K562 (cell line): Measurements from ENCODE around the gene MARK3. TPM values are rescaled to one million over a fixed set of nuclear protein-coding genes. Genes with fewer than 3 reads are reported as not detected.
A peak's percentile ranks its signal among the peaks of the same experiment; 100 is the strongest.

Source experiments
- ATAC-seq: fragments of 200-7000 bp; cut with Tn5 transposase; 3 replicates; pipeline ENCODE4 v1.9.1; 2020; ENCODE audit warnings: moderate library complexity
- BruUV-seq: library from RNA; stranded (reverse); fragments of 400-500 nt; replicated peaks from 2 replicates; lab custom pipeline; 2021; lab: Mats Ljungman, UMichigan
- CTCF ChIA-PET: fragments of 300-600 bp; formaldehyde crosslinking; extraction: SDS; loops from one replicate; lab custom pipeline; 2021; ENCODE audit warnings: low intra/inter-chr PET ratio; lab: Yijun Ruan, JAX
- POLR2A ChIA-PET: fragments of 300-600, 350-650 bp; sonication (Branson Sonifier 250); formaldehyde crosslinking; extraction: SDS; loops from one replicate; lab custom pipeline; 2021; ENCODE audit warnings: antibody characterized with exemption, inconsistent platforms; lab: Yijun Ruan, JAX
- DNase-seq, 4 experiments: peaks; one replicate each; pipeline versions ENCODE4 v3.0.0 to v3.0.0-alpha.2; 2011 to 2018; ENCODE audit warnings: low spot score in 3 of 4, mixed read lengths in 3 of 4; ENCODE audit errors: extremely low read depth in 1 of 4
- FAIRE-seq: peaks from 2 replicates; lab custom pipeline; 2011; peaks lifted over from hg19 to GRCh38; lab: Jason Lieb, UNC
- H2AFZ ChIP-seq: 2 replicates; pipeline ENCODE4 v1.6.0; 2011; ENCODE audit warnings: low read depth, low read length, control low read depth, inconsistent platforms
- H3K27ac ChIP-seq: fragments of 200-600 bp; 3 replicates; pipeline ENCODE4 v1.8.0; 2011; ENCODE audit warnings: low read depth, mild to moderate bottlenecking, control low read depth, inconsistent platforms, low read length, moderate library complexity, mixed read lengths; ENCODE audit errors: extremely low read depth
- H3K27me3 ChIP-seq, 2 experiments: fragments of 300-600 bp in 1 of 2; 2 replicates in 1 of 2; 3 replicates in 1 of 2; pipeline versions ENCODE4 v1.6.0 to v1.8.0; 2011; ENCODE audit warnings: inconsistent platforms in 2 of 2, low read length in 2 of 2, mild to moderate bottlenecking in 1 of 2, mixed read lengths in 1 of 2, moderate library complexity in 1 of 2; ENCODE audit not compliant: control insufficient read depth in 2 of 2, insufficient read depth in 2 of 2
- H3K36me3 ChIP-seq: fragments of 300-600 bp; 3 replicates; pipeline ENCODE4 v1.8.0; 2011; ENCODE audit warnings: mild to moderate bottlenecking, low read length, inconsistent platforms; ENCODE audit not compliant: control insufficient read depth, insufficient read depth
- H3K4me1 ChIP-seq, 2 experiments: fragments of 200-600 bp in 1 of 2; replicated peaks in 1 of 2; 2 replicates in 1 of 2; 3 replicates in 1 of 2; pipeline versions ENCODE4 v1.5.1 to v1.8.0; 2011; ENCODE audit warnings: inconsistent platforms in 2 of 2, low read length in 2 of 2, mild to moderate bottlenecking in 1 of 2, mixed read lengths in 1 of 2, moderate library complexity in 1 of 2; ENCODE audit not compliant: control insufficient read depth in 2 of 2, insufficient read depth in 2 of 2
- H3K4me2 ChIP-seq: 2 replicates; pipeline ENCODE4 v1.6.1; 2011; ENCODE audit warnings: low read length, control low read depth, inconsistent platforms, mixed read lengths; ENCODE audit not compliant: insufficient read depth
- H3K4me3 ChIP-seq: fragments of 200-600 bp; sonication (generic), shearing (Covaris generic); 2 replicates; pipeline ENCODE4 v1.5.1; 2016; ENCODE audit warnings: control low read depth, inconsistent platforms
- H3K79me2 ChIP-seq: fragments of 200-600 bp; 3 replicates; pipeline ENCODE4 v1.8.0; 2011; ENCODE audit warnings: low read length, inconsistent platforms; ENCODE audit not compliant: control insufficient read depth, insufficient read depth
- H3K9ac ChIP-seq, 2 experiments: 2 replicates each; pipeline versions ENCODE4 v1.6.0 to v1.6.1; 2011; ENCODE audit warnings: low read depth in 2 of 2, low read length in 2 of 2, control low read depth in 1 of 2, inconsistent platforms in 1 of 2, mild to moderate bottlenecking in 1 of 2, mixed read lengths in 1 of 2; ENCODE audit not compliant: insufficient read depth in 1 of 2
- H3K9me1 ChIP-seq: one replicate; pipeline ENCODE4 v1.6.0; 2011; ENCODE audit warnings: inconsistent platforms, mild to moderate bottlenecking, low read length, moderate library complexity; ENCODE audit not compliant: control insufficient read depth, insufficient read depth
- H3K9me3 ChIP-seq: replicated peaks from 2 replicates; pipeline ENCODE4 v1.5.1; 2011; ENCODE audit warnings: low read depth, low read length, inconsistent platforms; ENCODE audit not compliant: control insufficient read depth, insufficient read depth
- H4K20me1 ChIP-seq: replicated peaks from 2 replicates; pipeline ENCODE4 v1.6.1; 2011; ENCODE audit warnings: low read length, inconsistent platforms, mixed read lengths; ENCODE audit not compliant: control insufficient read depth, insufficient read depth
- CEBPG ChIP-seq, 3 experiments: fragments of 200-800 bp in 1 of 3; sonication (Bioruptor generic) in 1 of 3; sonication (generic) in 1 of 3; formaldehyde crosslinking in 1 of 3; IDR thresholded peaks in 2 of 3; conservative IDR thresholded peaks in 1 of 3; 2 replicates each; pipeline versions ENCODE4 v1.6.1 to v1.8.0; 2016 to 2022; ENCODE audit warnings: missing compliant biosample characterization in 2 of 3, missing genetic modification characterization in 2 of 3, mild to moderate bottlenecking in 1 of 3, missing genetic modification reagents in 1 of 3
- HSF4 ChIP-seq: fragments of 250-450 bp; sonication (Bioruptor Pico); IDR thresholded peaks from 2 replicates; pipeline ENCODE4 v2.1.2; 2022; ENCODE audit warnings: mild to moderate bottlenecking, moderate library complexity, borderline replicate concordance
- IFI16 ChIP-seq: fragments of 250-450 bp; sonication (Bioruptor Pico); IDR thresholded peaks from 2 replicates; pipeline ENCODE4 v2.1.2; 2022; ENCODE audit warnings: mild to moderate bottlenecking, inconsistent platforms
- KAT2B ChIP-seq: IDR thresholded peaks from one replicate; pipeline ENCODE4 v1.6.1; 2012; ENCODE audit warnings: low read depth, mild to moderate bottlenecking, control low read depth, inconsistent platforms, low read length, moderate library complexity
- KDM5B ChIP-seq: fragments of 200-600 bp; sonication (generic); IDR thresholded peaks from 2 replicates; pipeline ENCODE4 v1.6.1; 2012; ENCODE audit warnings: low read depth, mild to moderate bottlenecking, moderate library complexity, low read length, control low read depth, inconsistent platforms; ENCODE audit not compliant: insufficient replicate concordance
- MAFG ChIP-seq: fragments of 450-650 bp; conservative IDR thresholded peaks from 2 replicates; pipeline ENCODE4 v1.6.1; 2016; ENCODE audit warnings: missing genetic modification characterization, missing compliant biosample characterization
- NFRKB ChIP-seq: fragments of 450-650 bp; IDR thresholded peaks from 2 replicates; pipeline ENCODE4 v1.6.1; 2016; ENCODE audit warnings: low read depth
- NR4A1 ChIP-seq, 2 experiments: fragments of 250-450 bp in 1 of 2; fragments of 450-650 bp in 1 of 2; sonication (Bioruptor Pico) in 1 of 2; IDR thresholded peaks; 2 replicates each; pipeline versions ENCODE4 v1.4.0 to v1.6.1; 2016 to 2020; ENCODE audit warnings: mild to moderate bottlenecking in 2 of 2, missing compliant biosample characterization in 1 of 2, missing genetic modification characterization in 1 of 2, moderate library complexity in 1 of 2
- ZNF146 ChIP-seq: IDR thresholded peaks from one replicate; pipeline ENCODE4 v1.6.1; 2018; ENCODE audit warnings: missing compliant biosample characterization; ENCODE audit not compliant: unreplicated experiment
- ZNF431 ChIP-seq: sonication (generic); formaldehyde crosslinking; IDR thresholded peaks from 2 replicates; pipeline ENCODE4 v1.8.0; 2022; ENCODE audit warnings: mild to moderate bottlenecking, missing genetic modification reagents
- WGBS: fragments of 100-300 bp; shearing (Covaris generic); methylation state at CpG from one replicate; pipeline ENCODE4 v1.1.6; 2016; ENCODE audit warnings: low coverage, mixed read lengths; ENCODE audit not compliant: insufficient coverage; ENCODE audit errors: missing lambda C conversion rate; 5-methylcytosine and 5-hydroxymethylcytosine counted together
- in situ Hi-C: fragments of 300-500 bp; cut with MboI; formaldehyde crosslinking; loops from 4 replicates; pipeline ENCODE4 v1.15.0; 2018; ENCODE audit warnings: inconsistent platforms, mixed read lengths
- intact Hi-C: fragments of 100-400 bp; cut with micrococcal nuclease; formaldehyde crosslinking; loops from 2 replicates; pipeline ENCODE4 v1.14.2; 2022
- polyA plus RNA-seq, 8 experiments: library from polyadenylated mRNA; depleted of rRNA in 4 of 8; stranded (reverse) in 5 of 8; unstranded in 3 of 8; fragments of >200 nt; fragmentation: Nextera tagmentation in 2 of 8; fragmentation: Illumina TruSeq in 1 of 8; extraction: Ambion mirVana in 2 of 8; extraction: Trizol in 1 of 8; gene quantifications; 2 replicates each; pipeline versions ENCODE4 v1.2.1 to v1.2.3, GENCODE V29; 2011 to 2014; ENCODE audit warnings: inconsistent platforms in 1 of 8, missing spikeins in 1 of 8
- total RNA-seq, 7 experiments: library from RNA; depleted of rRNA in 6 of 7; stranded (reverse); fragments of >200 nt in 6 of 7; fragmentation: Illumina TruSeq in 2 of 7; extraction: Trizol in 2 of 7; gene quantifications; 2 replicates each; pipeline versions ENCODE4 v1.2.1 to v1.2.3, GENCODE V29; 2011 to 2021; ENCODE audit warnings: low replicate concordance in 1 of 7
- TF ChIP-seq, protein P1 (sequence below): IDR thresholded peaks from 2 replicates; pipeline ENCODE4 v1.6.1; 2014; ENCODE audit warnings: antibody characterized with exemption
- TF ChIP-seq, protein P2 (sequence below): sonication (generic); formaldehyde crosslinking; IDR thresholded peaks from 2 replicates; pipeline ENCODE4 v1.4.0; 2020; ENCODE audit warnings: mild to moderate bottlenecking, missing genetic modification reagents
- TF ChIP-seq, protein P3 (sequence below): IDR thresholded peaks from 2 replicates; pipeline ENCODE4 v1.6.1; 2012; ENCODE audit warnings: low read depth, low read length, improper control_type of control experiment, borderline replicate concordance
- TF ChIP-seq, protein P4 (sequence below): fragments of 450-650 bp; formaldehyde crosslinking; IDR thresholded peaks from 2 replicates; pipeline ENCODE4 v1.4.0; 2020; ENCODE audit warnings: mild to moderate bottlenecking, moderate library complexity

Gene MARK3
- total and polyA plus RNA-seq, 9 of the 15 experiments (the other 6 are each of a cell fraction or from before 2014, with no cell fraction given) = 10.1 to 68.7 (median 56.3) TPM

DNA sequence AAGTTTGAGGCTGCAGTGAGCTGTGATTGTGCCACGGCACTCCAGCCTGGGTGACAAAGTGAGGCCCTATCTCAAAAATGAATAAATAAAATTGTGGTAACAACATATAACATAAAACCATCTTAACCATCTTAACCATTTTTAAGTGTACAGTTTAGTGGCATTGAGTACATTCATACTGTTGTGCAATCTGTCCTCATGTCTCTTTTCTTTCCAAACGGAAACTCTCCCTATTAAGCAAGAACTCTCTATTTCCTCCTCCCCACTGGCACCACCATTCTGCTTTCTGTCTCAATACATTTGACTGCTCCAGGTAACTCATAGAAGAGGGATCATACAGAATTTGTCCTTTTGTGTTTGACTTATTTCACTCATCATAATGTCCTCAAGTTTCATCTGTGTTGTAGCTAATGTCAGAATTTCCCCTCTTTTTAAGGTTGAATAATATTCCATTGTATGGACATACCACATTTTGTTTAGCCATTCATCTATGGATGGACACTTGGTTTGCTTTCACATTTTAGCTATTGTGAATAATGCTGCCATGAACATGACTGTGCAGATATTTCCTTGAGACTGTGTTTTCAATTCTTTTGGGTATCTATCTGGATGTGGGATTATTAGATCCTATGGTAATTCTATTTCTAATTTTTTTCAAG lies 4.4 kb upstream of the MARK3 start:
- intact Hi-C loops = no loop called here
- ATAC-seq (no peak), DNase-seq (no peak), FAIRE-seq (no peak)
- Histone ChIP-seq H3K9me1 (no peaks in the 10 kb centered on the region), H2AFZ (no peak overlapping the region), H3K27me3 (no peaks in the 10 kb centered on the region), H3K4me1 (peaks cover 31 to 43% of the 10 kb centered on the region in 2 experiments; a peak in 4 of 5 replicates), H3K4me3 (no peak overlapping the region), H3K27ac (no peak overlapping the region), H3K4me2 (no peak overlapping the region), H3K79me2 (peaks cover 12% of the 10 kb centered on the region), H3K36me3 (no peaks in the 10 kb centered on the region), H3K9ac (no peak overlapping the region), H3K9me3 (no peaks in the 10 kb centered on the region), H4K20me1 (no peaks in the 10 kb centered on the region)
- ChIA-PET POLR2A (interaction anchor here (0.8 kb wide), 1 partner anchor 56 kb away, joined by 3 read pairs; no protein-coding TSS in a partner anchor), CTCF (no interaction called here)
- in situ Hi-C loops = no loop called here
- BruUV-seq = no TSS peak
- 10% methylated on average over 2 of the region's 2 CpGs for WGBS
- TF ChIP-seq NR4A1 (CRISPR knock-in tag; IDR thresholded peaks at IDR 0.05) (no peak), NR4A1 (tag; IDR thresholded peaks at IDR 0.05) (no peak), ZNF431 (CRISPR knock-in tag) (no peak), KAT2B (no peak), ZNF146 (no peak), KDM5B (no peak), NFRKB (no peak), MAFG (tag) (peak; percentile 36; the same call in 1 of the 2 replicates), CEBPG (CRISPR knock-in tag; IDR thresholded peaks at IDR 0.05) (no peak), CEBPG (tag; conservative IDR thresholded peaks at IDR 0.05 in 1 of 2, IDR thresholded peaks at IDR 0.05 in 1 of 2) (peak; percentile 16 to 44; a peak in 1 of 4 replicates), IFI16 (CRISPR knock-in tag) (no peak), HSF4 (CRISPR knock-in tag) (no peak)
- TF ChIP-seq, protein P1, sequence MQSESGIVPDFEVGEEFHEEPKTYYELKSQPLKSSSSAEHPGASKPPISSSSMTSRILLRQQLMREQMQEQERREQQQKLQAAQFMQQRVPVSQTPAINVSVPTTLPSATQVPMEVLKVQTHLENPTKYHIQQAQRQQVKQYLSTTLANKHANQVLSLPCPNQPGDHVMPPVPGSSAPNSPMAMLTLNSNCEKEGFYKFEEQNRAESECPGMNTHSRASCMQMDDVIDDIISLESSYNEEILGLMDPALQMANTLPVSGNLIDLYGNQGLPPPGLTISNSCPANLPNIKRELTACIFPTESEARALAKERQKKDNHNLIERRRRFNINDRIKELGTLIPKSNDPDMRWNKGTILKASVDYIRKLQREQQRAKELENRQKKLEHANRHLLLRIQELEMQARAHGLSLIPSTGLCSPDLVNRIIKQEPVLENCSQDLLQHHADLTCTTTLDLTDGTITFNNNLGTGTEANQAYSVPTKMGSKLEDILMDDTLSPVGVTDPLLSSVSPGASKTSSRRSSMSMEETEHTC = no peak
- TF ChIP-seq, protein P2, sequence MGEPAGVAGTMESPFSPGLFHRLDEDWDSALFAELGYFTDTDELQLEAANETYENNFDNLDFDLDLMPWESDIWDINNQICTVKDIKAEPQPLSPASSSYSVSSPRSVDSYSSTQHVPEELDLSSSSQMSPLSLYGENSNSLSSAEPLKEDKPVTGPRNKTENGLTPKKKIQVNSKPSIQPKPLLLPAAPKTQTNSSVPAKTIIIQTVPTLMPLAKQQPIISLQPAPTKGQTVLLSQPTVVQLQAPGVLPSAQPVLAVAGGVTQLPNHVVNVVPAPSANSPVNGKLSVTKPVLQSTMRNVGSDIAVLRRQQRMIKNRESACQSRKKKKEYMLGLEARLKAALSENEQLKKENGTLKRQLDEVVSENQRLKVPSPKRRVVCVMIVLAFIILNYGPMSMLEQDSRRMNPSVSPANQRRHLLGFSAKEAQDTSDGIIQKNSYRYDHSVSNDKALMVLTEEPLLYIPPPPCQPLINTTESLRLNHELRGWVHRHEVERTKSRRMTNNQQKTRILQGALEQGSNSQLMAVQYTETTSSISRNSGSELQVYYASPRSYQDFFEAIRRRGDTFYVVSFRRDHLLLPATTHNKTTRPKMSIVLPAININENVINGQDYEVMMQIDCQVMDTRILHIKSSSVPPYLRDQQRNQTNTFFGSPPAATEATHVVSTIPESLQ (CRISPR knock-in tag) = no peak
- TF ChIP-seq, protein P3, sequence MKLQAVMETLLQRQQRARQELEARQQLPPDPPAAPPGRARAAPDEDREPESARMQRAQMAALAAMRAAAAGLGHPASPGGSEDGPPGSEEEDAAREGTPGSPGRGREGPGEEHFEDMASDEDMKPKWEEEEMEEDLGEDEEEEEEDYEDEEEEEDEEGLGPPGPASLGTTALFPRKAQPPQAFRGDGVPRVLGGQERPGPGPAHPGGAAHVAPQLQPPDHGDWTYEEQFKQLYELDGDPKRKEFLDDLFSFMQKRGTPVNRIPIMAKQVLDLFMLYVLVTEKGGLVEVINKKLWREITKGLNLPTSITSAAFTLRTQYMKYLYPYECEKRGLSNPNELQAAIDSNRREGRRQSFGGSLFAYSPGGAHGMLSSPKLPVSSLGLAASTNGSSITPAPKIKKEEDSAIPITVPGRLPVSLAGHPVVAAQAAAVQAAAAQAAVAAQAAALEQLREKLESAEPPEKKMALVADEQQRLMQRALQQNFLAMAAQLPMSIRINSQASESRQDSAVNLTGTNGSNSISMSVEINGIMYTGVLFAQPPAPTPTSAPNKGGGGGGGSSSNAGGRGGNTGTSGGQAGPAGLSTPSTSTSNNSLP = no peak
- TF ChIP-seq, protein P4, sequence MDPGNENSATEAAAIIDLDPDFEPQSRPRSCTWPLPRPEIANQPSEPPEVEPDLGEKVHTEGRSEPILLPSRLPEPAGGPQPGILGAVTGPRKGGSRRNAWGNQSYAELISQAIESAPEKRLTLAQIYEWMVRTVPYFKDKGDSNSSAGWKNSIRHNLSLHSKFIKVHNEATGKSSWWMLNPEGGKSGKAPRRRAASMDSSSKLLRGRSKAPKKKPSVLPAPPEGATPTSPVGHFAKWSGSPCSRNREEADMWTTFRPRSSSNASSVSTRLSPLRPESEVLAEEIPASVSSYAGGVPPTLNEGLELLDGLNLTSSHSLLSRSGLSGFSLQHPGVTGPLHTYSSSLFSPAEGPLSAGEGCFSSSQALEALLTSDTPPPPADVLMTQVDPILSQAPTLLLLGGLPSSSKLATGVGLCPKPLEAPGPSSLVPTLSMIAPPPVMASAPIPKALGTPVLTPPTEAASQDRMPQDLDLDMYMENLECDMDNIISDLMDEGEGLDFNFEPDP (CRISPR knock-in tag) = no peak
